GM23338 (cell line): ENCODE results near the gene SERPINB6. TPM values are rescaled to one million over a fixed set of nuclear protein-coding genes. Genes with fewer than 3 reads are reported as not detected.

Experiments
- ATAC-seq: fragments of 200-7000 bp; cut with Tn5 transposase; 3 replicates; pipeline ENCODE4 v1.9.1; 2020
- DNase-seq: peaks from one replicate; pipeline ENCODE4 v3.0.0-alpha.2; 2015; ENCODE audit warnings: low spot score
- H2AFZ ChIP-seq: fragments of 200-600 bp; sonication (generic); 2 replicates; pipeline ENCODE4 v1.8.0; 2016; ENCODE audit warnings: antibody characterized with exemption, mild to moderate bottlenecking, moderate library complexity
- H3F3A ChIP-seq: fragments of 200-600 bp; sonication (generic); replicated peaks from 2 replicates; pipeline ENCODE4 v1.8.0; 2017; ENCODE audit warnings: antibody characterized with exemption, mixed run types, low read depth
- H3K27ac ChIP-seq: fragments of 200-600 bp; sonication (generic); 2 replicates; pipeline ENCODE4 v1.6.1; 2016; ENCODE audit warnings: low read depth
- H3K27me3 ChIP-seq: fragments of 200-600 bp; sonication (generic); 2 replicates; pipeline ENCODE4 v1.8.0; 2016; ENCODE audit warnings: mild to moderate bottlenecking, mixed run types, moderate library complexity; ENCODE audit not compliant: insufficient read depth
- H3K36me3 ChIP-seq: fragments of 200-600 bp; sonication (generic); 2 replicates; pipeline ENCODE4 v1.8.0; 2016; ENCODE audit warnings: mild to moderate bottlenecking; ENCODE audit not compliant: insufficient read depth
- H3K4me1 ChIP-seq: fragments of 200-600 bp; sonication (generic); 2 replicates; pipeline ENCODE4 v1.8.0; 2016; ENCODE audit warnings: mild to moderate bottlenecking, moderate library complexity; ENCODE audit not compliant: insufficient read depth
- H3K4me2 ChIP-seq: fragments of 200-600 bp; sonication (generic); 2 replicates; pipeline ENCODE4 v1.7.1; 2017; ENCODE audit warnings: mixed run types
- H3K4me3 ChIP-seq: fragments of 200-600 bp; sonication (generic); 2 replicates; pipeline ENCODE4 v1.6.1; 2016; ENCODE audit warnings: mixed run types
- H3K79me2 ChIP-seq: fragments of 200-600 bp; sonication (generic); replicated peaks from 2 replicates; pipeline ENCODE4 v1.8.0; 2017; ENCODE audit warnings: mild to moderate bottlenecking; ENCODE audit not compliant: insufficient read depth
- H3K9me2 ChIP-seq: fragments of 200-600 bp; sonication (generic); 2 replicates; pipeline ENCODE4 v1.8.0; 2017; ENCODE audit not compliant: insufficient read depth
- H4K20me1 ChIP-seq: fragments of 200-600 bp; sonication (generic); replicated peaks from 2 replicates; pipeline ENCODE4 v1.8.0; 2017; ENCODE audit warnings: mild to moderate bottlenecking; ENCODE audit not compliant: insufficient read depth
- H3K27ac Mint-ChIP-seq: 2 replicates; pipeline ENCODE4 v1.8.0; 2020; ENCODE audit warnings: inconsistent platforms, mild to moderate bottlenecking, moderate library complexity, mixed read lengths
- H3K27me3 Mint-ChIP-seq: 3 replicates; pipeline ENCODE4 v1.8.0; 2022; ENCODE audit warnings: low read depth, mild to moderate bottlenecking, moderate library complexity, mixed read lengths, inconsistent platforms; ENCODE audit not compliant: insufficient read depth, poor library complexity
- H3K36me3 Mint-ChIP-seq: 3 replicates; pipeline ENCODE4 v1.8.0; 2021; ENCODE audit warnings: low read depth, mild to moderate bottlenecking, inconsistent platforms, moderate library complexity, mixed read lengths
- H3K4me1 Mint-ChIP-seq: 3 replicates; pipeline ENCODE4 v1.8.0; 2020; ENCODE audit warnings: mild to moderate bottlenecking, inconsistent platforms, mixed read lengths
- H3K4me3 Mint-ChIP-seq: 3 replicates; pipeline ENCODE4 v1.8.0; 2021; ENCODE audit warnings: moderate library complexity, mild to moderate bottlenecking, inconsistent platforms, mixed read lengths
- H3K9me3 Mint-ChIP-seq: 3 replicates; pipeline ENCODE4 v1.8.0; 2020; ENCODE audit warnings: moderate library complexity, mild to moderate bottlenecking, inconsistent platforms, mixed read lengths
- CREB1 ChIP-seq: fragments of 250-450 bp; sonication (Bioruptor Pico); IDR thresholded peaks from 2 replicates; pipeline ENCODE4 v1.5.0; 2020; ENCODE audit warnings: low read depth, mild to moderate bottlenecking, moderate library complexity
- CTCF ChIP-seq, 2 experiments: fragments of 200-600 bp in 1 of 2; sonication (generic) in 1 of 2; conservative IDR thresholded peaks; 2 replicates each; pipeline versions ENCODE4 v1.5.1 to v1.6.1; 2016 to 2017; ENCODE audit warnings: antibody characterized with exemption in 2 of 2, low read depth in 2 of 2, mild to moderate bottlenecking in 2 of 2, moderate library complexity in 1 of 2
- ETS1 ChIP-seq: IDR thresholded peaks from 2 replicates; pipeline ENCODE4 v1.6.1; 2016; ENCODE audit warnings: antibody characterized with exemption
- EZH2 ChIP-seq: fragments of 200-600 bp; sonication (generic); IDR thresholded peaks from one replicate; pipeline ENCODE4 v1.8.0; 2017; ENCODE audit warnings: antibody characterized with exemption, mild to moderate bottlenecking, low read depth; ENCODE audit not compliant: unreplicated experiment
- EZH2phosphoT487 ChIP-seq: fragments of 200-600 bp; sonication (generic); IDR thresholded peaks from one replicate; pipeline ENCODE4 v1.8.1; 2018; ENCODE audit warnings: antibody characterized with exemption; ENCODE audit not compliant: unreplicated experiment
- JUNB ChIP-seq: IDR thresholded peaks from one replicate; pipeline ENCODE4 v1.6.1; 2016; ENCODE audit warnings: antibody characterized with exemption; ENCODE audit not compliant: unreplicated experiment
- NANOG ChIP-seq: IDR thresholded peaks from 2 replicates; pipeline ENCODE4 v1.6.1; 2016; ENCODE audit warnings: antibody characterized with exemption, borderline replicate concordance
- POLR2AphosphoS5 ChIP-seq: IDR thresholded peaks from 2 replicates; pipeline ENCODE4 v1.6.1; 2016; ENCODE audit warnings: antibody characterized with exemption, low read depth
- REST ChIP-seq: IDR thresholded peaks from one replicate; pipeline ENCODE4 v1.6.1; 2018; ENCODE audit warnings: antibody characterized with exemption; ENCODE audit not compliant: unreplicated experiment
- STAT1 ChIP-seq: IDR thresholded peaks from one replicate; pipeline ENCODE4 v1.6.1; 2016; ENCODE audit warnings: antibody characterized with exemption; ENCODE audit not compliant: unreplicated experiment
- ZNF114 ChIP-seq: fragments of 250-450 bp; sonication (Bioruptor Pico); IDR thresholded peaks from 2 replicates; pipeline ENCODE4 v1.5.0; 2020; ENCODE audit warnings: mild to moderate bottlenecking, moderate library complexity
- ZNF331 ChIP-seq: fragments of 250-450 bp; sonication (Bioruptor Pico); IDR thresholded peaks from 2 replicates; pipeline ENCODE4 v1.5.0; 2020; ENCODE audit warnings: low read depth, mild to moderate bottlenecking, moderate library complexity
- polyA plus RNA-seq: library from polyadenylated mRNA; unstranded; fragments of >200 nt; fragmentation: Nextera tagmentation; extraction: Ambion mirVana; gene quantifications from 2 replicates; pipeline ENCODE4 v1.2.1, GENCODE V29; 2016
- total RNA-seq: library from RNA; depleted of rRNA; stranded (reverse); fragments of >200 nt; shearing (Covaris generic); gene quantifications from 2 replicates; pipeline ENCODE4 v1.2.3, GENCODE V29; 2014
- TF ChIP-seq, protein P1 (sequence below): fragments of 250-450 bp; sonication (Bioruptor Pico); IDR thresholded peaks from 2 replicates; pipeline ENCODE4 v1.5.0; 2020; ENCODE audit warnings: mild to moderate bottlenecking, moderate library complexity

Gene SERPINB6
- total and polyA plus RNA-seq, 2 experiments from 2014 or later: 25.9 to 38.5 TPM

GRCh38 chr6:2900221-2900807, 71.1 kb downstream of the SERPINB6 start:
- H3K36me3 Mint-ChIP-seq: peaks cover 35% of the 10 kb centered on the region; the same call in 2 of the 3 replicates
- H3K27me3 Mint-ChIP-seq: peaks cover 23% of the 10 kb centered on the region
- H3K4me3 ChIP-seq: 0 out of 2 replicates have a peak overlapping the region, but pooled peaks have one; percentile 35

More at GRCh38 chr6:2900221-2900807, 71.1 kb downstream of the SERPINB6 start:
- Mint-ChIP-seq H3K4me1 (peaks cover 28% of the 10 kb centered on the region), H3K9me3 (no peaks in the 10 kb centered on the region), H3K4me3 (peak overlapping the region; percentile 51; the same call in 1 of the 3 replicates), H3K27ac (no peak overlapping the region)
- ATAC-seq (no peak), DNase-seq (no peak)
- H3K9me2 ChIP-seq: no peaks in the 10 kb centered on the region
- H3K27ac ChIP-seq: 0 out of 2 replicates have a peak overlapping the region, but pooled peaks have one; percentile 50
- no peak overlapping the region for H2AFZ ChIP-seq
- H3F3A ChIP-seq: peaks cover 21% of the 10 kb centered on the region; the same call in 1 of the 2 replicates
- peaks cover 24% of the 10 kb centered on the region for H3K4me1 ChIP-seq
- peak overlapping the region; percentile 55; the same call in 1 of the 2 replicates for H3K4me2 ChIP-seq
- peaks cover 36% of the 10 kb centered on the region for H3K79me2 ChIP-seq
- no peak for TF ChIP-seq CTCF (conservative IDR thresholded peaks at IDR 0.05; ENCODE audit: low read depth in 2 of 2)
- TF ChIP-seq POLR2AphosphoS5: no peak
- TF ChIP-seq ETS1: no peak
- TF ChIP-seq ZNF331 (CRISPR knock-in tag): no peak
- TF ChIP-seq CREB1 (CRISPR knock-in tag): no peak
- no peak for TF ChIP-seq NANOG
- TF ChIP-seq ZNF114 (CRISPR knock-in tag): no peak
- TF ChIP-seq EZH2: no peak
- TF ChIP-seq JUNB: no peak
- TF ChIP-seq STAT1: no peak
- TF ChIP-seq, protein P1, sequence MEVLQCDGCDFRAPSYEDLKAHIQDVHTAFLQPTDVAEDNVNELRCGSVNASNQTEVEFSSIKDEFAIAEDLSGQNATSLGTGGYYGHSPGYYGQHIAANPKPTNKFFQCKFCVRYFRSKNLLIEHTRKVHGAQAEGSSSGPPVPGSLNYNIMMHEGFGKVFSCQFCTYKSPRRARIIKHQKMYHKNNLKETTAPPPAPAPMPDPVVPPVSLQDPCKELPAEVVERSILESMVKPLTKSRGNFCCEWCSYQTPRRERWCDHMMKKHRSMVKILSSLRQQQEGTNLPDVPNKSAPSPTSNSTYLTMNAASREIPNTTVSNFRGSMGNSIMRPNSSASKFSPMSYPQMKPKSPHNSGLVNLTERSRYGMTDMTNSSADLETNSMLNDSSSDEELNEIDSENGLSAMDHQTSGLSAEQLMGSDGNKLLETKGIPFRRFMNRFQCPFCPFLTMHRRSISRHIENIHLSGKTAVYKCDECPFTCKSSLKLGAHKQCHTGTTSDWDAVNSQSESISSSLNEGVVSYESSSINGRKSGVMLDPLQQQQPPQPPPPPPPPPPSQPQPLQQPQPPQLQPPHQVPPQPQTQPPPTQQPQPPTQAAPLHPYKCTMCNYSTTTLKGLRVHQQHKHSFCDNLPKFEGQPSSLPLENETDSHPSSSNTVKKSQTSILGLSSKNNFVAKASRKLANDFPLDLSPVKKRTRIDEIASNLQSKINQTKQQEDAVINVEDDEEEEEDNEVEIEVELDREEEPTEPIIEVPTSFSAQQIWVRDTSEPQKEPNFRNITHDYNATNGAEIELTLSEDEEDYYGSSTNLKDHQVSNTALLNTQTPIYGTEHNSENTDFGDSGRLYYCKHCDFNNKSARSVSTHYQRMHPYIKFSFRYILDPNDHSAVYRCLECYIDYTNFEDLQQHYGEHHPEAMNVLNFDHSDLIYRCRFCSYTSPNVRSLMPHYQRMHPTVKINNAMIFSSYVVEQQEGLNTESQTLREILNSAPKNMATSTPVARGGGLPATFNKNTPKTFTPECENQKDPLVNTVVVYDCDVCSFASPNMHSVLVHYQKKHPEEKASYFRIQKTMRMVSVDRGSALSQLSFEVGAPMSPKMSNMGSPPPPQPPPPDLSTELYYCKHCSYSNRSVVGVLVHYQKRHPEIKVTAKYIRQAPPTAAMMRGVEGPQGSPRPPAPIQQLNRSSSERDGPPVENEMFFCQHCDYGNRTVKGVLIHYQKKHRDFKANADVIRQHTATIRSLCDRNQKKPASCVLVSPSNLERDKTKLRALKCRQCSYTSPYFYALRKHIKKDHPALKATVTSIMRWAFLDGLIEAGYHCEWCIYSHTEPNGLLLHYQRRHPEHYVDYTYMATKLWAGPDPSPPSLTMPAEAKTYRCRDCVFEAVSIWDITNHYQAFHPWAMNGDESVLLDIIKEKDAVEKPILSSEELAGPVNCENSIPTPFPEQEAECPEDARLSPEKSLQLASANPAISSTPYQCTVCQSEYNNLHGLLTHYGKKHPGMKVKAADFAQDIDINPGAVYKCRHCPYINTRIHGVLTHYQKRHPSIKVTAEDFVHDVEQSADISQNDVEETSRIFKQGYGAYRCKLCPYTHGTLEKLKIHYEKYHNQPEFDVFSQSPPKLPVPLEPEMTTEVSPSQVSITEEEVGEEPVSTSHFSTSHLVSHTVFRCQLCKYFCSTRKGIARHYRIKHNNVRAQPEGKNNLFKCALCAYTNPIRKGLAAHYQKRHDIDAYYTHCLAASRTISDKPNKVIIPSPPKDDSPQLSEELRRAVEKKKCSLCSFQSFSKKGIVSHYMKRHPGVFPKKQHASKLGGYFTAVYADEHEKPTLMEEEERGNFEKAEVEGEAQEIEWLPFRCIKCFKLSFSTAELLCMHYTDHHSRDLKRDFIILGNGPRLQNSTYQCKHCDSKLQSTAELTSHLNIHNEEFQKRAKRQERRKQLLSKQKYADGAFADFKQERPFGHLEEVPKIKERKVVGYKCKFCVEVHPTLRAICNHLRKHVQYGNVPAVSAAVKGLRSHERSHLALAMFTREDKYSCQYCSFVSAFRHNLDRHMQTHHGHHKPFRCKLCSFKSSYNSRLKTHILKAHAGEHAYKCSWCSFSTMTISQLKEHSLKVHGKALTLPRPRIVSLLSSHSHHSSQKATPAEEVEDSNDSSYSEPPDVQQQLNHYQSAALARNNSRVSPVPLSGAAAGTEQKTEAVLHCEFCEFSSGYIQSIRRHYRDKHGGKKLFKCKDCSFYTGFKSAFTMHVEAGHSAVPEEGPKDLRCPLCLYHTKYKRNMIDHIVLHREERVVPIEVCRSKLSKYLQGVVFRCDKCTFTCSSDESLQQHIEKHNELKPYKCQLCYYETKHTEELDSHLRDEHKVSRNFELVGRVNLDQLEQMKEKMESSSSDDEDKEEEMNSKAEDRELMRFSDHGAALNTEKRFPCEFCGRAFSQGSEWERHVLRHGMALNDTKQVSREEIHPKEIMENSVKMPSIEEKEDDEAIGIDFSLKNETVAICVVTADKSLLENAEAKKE (CRISPR knock-in tag): no peak
- TF ChIP-seq EZH2phosphoT487: no peak
- no peak for TF ChIP-seq REST
- peaks cover 7% of the 10 kb centered on the region; the same call in 1 of the 2 replicates for H3K27me3 ChIP-seq
- no peaks in the 10 kb centered on the region for H4K20me1 ChIP-seq
- H3K36me3 ChIP-seq: peaks cover 31% of the 10 kb centered on the region
